Liver (tissue), 3 donors: Measurements from ENCODE around the gene ARIH1.

ENCODE experiments used
- ATF3 ChIP-seq: IDR thresholded peaks from 2 replicates; pipeline ENCODE4 v1.6.1; 2016; ENCODE audit warnings: antibody characterized with exemption
- EGR1 ChIP-seq, 2 donors: IDR thresholded peaks; 2 replicates each; pipeline ENCODE4 v1.6.1; 2016 to 2018; ENCODE audit warnings: antibody characterized with exemption in 2 of 2, low read depth in 2 of 2
- GABPA ChIP-seq, 2 donors: IDR thresholded peaks in 1 of 2; conservative IDR thresholded peaks in 1 of 2; 2 replicates each; pipeline ENCODE4 v1.6.1; 2016; ENCODE audit warnings: antibody characterized with exemption in 2 of 2, mild to moderate bottlenecking in 1 of 2, moderate library complexity in 1 of 2
- HNF4A ChIP-seq, 2 donors: conservative IDR thresholded peaks; 2 replicates each; pipeline ENCODE4 v1.6.1; 2016; ENCODE audit warnings: antibody characterized with exemption in 2 of 2, mild to moderate bottlenecking in 2 of 2
- JUND ChIP-seq, 2 donors: IDR thresholded peaks; 2 replicates each; pipeline ENCODE4 v1.6.1; 2016; ENCODE audit warnings: antibody characterized with exemption in 2 of 2
- MAX ChIP-seq: IDR thresholded peaks from 2 replicates; pipeline ENCODE4 v1.6.1; 2016; ENCODE audit warnings: antibody characterized with exemption
- NR2F2 ChIP-seq: IDR thresholded peaks from 2 replicates; pipeline ENCODE4 v1.6.1; 2016; ENCODE audit warnings: antibody characterized with exemption
- RAD21 ChIP-seq, 2 donors: IDR thresholded peaks; 2 replicates each; pipeline ENCODE4 v1.6.1; 2016; ENCODE audit warnings: antibody characterized with exemption in 2 of 2, mild to moderate bottlenecking in 2 of 2
- REST ChIP-seq: IDR thresholded peaks from 2 replicates; pipeline ENCODE4 v1.6.1; 2016; ENCODE audit warnings: antibody characterized with exemption, mild to moderate bottlenecking
- SP1 ChIP-seq: IDR thresholded peaks from 2 replicates; pipeline ENCODE4 v1.6.1; 2018; ENCODE audit warnings: antibody characterized with exemption, mild to moderate bottlenecking
- TAF1 ChIP-seq: conservative IDR thresholded peaks from 2 replicates; pipeline ENCODE4 v1.6.1; 2016; ENCODE audit warnings: antibody characterized with exemption, mild to moderate bottlenecking
- YY1 ChIP-seq: IDR thresholded peaks from 2 replicates; pipeline ENCODE4 v1.6.1; 2016; ENCODE audit warnings: antibody characterized with exemption, mild to moderate bottlenecking
- ZBTB33 ChIP-seq: IDR thresholded peaks from 2 replicates; pipeline ENCODE4 v1.6.1; 2016; ENCODE audit warnings: antibody characterized with exemption
- TF ChIP-seq, protein P1 (sequence below): fragments of 150-350 bp; IDR thresholded peaks from 2 replicates; pipeline ENCODE4 v1.5.1; 2017; ENCODE audit warnings: improper control_type of control experiment, low read depth, low read length; ENCODE audit not compliant: missing input control
- donor health status: healthy.
- donor health status: healthy.

- TF ChIP-seq, protein P1, sequence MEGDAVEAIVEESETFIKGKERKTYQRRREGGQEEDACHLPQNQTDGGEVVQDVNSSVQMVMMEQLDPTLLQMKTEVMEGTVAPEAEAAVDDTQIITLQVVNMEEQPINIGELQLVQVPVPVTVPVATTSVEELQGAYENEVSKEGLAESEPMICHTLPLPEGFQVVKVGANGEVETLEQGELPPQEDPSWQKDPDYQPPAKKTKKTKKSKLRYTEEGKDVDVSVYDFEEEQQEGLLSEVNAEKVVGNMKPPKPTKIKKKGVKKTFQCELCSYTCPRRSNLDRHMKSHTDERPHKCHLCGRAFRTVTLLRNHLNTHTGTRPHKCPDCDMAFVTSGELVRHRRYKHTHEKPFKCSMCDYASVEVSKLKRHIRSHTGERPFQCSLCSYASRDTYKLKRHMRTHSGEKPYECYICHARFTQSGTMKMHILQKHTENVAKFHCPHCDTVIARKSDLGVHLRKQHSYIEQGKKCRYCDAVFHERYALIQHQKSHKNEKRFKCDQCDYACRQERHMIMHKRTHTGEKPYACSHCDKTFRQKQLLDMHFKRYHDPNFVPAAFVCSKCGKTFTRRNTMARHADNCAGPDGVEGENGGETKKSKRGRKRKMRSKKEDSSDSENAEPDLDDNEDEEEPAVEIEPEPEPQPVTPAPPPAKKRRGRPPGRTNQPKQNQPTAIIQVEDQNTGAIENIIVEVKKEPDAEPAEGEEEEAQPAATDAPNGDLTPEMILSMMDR = no peak
- no peak for TF ChIP-seq TAF1
- no peak for TF ChIP-seq SP1
- TF ChIP-seq YY1 = no peak
- TF ChIP-seq REST = no peak
- TF ChIP-seq JUND (IDR thresholded peaks at IDR 0.05) = no peak
- no peak for TF ChIP-seq EGR1 (IDR thresholded peaks at IDR 0.05; ENCODE audit: low read depth in 2 of 2)
- no peak for TF ChIP-seq MAX
- no peak for TF ChIP-seq ATF3
- no peak for TF ChIP-seq RAD21 (IDR thresholded peaks at IDR 0.05)
- TF ChIP-seq ZBTB33 = no peak
- TF ChIP-seq NR2F2 = no peak
- TF ChIP-seq HNF4A (conservative IDR thresholded peaks at IDR 0.05) = no peak
- TF ChIP-seq GABPA (IDR thresholded peaks at IDR 0.05 in 1 of 2, conservative IDR thresholded peaks at IDR 0.05 in 1 of 2) = no peak
These were observed 14.4 kb downstream of the ARIH1 start for GRCh38 chr15:72488558-72488957.
